SK-N-SH (cell line): Measurements from ENCODE around the gene MAPKAP1. TPM values are rescaled to one million over a fixed set of nuclear protein-coding genes. Genes with fewer than 3 reads are reported as not detected.
"Not testable (repeated sequence)": the region's sequence is repeated elsewhere in the genome, so short reads cannot be mapped to it uniquely, and the experiment has no call there.

ENCODE experiments used
- CTCF ChIA-PET: fragments of 300-600, 350-600 bp; formaldehyde crosslinking; extraction: SDS; loops from one replicate; lab custom pipeline; 2021; lab: Yijun Ruan, JAX
- POLR2A ChIA-PET: fragments of 350-600 bp; sonication (Branson Sonifier 250); formaldehyde crosslinking; extraction: SDS; loops from one replicate; lab custom pipeline; 2020; ENCODE audit warnings: antibody characterized with exemption, inconsistent platforms; lab: Yijun Ruan, JAX
- DNase-seq: peaks from one replicate; pipeline ENCODE4 v3.0.0; 2012
- H2AFZ ChIP-seq: fragments of 200-600 bp; sonication (generic); 2 replicates; pipeline ENCODE4 v1.8.1; 2016; ENCODE audit warnings: antibody characterized with exemption, mild to moderate bottlenecking, low read depth
- H3F3A ChIP-seq: fragments of 200-600 bp; sonication (generic); replicated peaks from 2 replicates; pipeline ENCODE3; 2016; ENCODE audit warnings: antibody characterized with exemption, mild to moderate bottlenecking; ENCODE audit not compliant: insufficient read depth
- H3K27ac ChIP-seq, 2 experiments: fragments of 200-500 bp in 1 of 2; fragments of 200-600 bp in 1 of 2; sonication (Bioruptor generic) in 1 of 2; sonication (generic), shearing (Covaris generic) in 1 of 2; 2 replicates each; pipeline versions ENCODE4 v1.5.1 to v1.6.1; 2014 to 2016; ENCODE audit warnings: low read depth in 2 of 2, inconsistent platforms in 1 of 2, low read length in 1 of 2, mild to moderate bottlenecking in 1 of 2, mixed read lengths in 1 of 2
- H3K27me3 ChIP-seq: fragments of 200-600 bp; sonication (generic), shearing (Covaris generic); 2 replicates; pipeline ENCODE4 v1.6.1; 2016; ENCODE audit warnings: mixed run types; ENCODE audit not compliant: insufficient read depth
- H3K36me3 ChIP-seq, 2 experiments: fragments of 200-500 bp in 1 of 2; fragments of 200-600 bp in 1 of 2; sonication (Bioruptor generic) in 1 of 2; sonication (generic) in 1 of 2; replicated peaks in 1 of 2; 2 replicates each; pipeline versions ENCODE3 to v1.5.1; 2014 to 2016; ENCODE audit warnings: low read length in 1 of 2, mild to moderate bottlenecking in 1 of 2; ENCODE audit not compliant: insufficient read depth in 2 of 2, control insufficient read depth in 1 of 2
- H3K4me1 ChIP-seq, 2 experiments: fragments of 200-500 bp in 1 of 2; fragments of 200-600 bp in 1 of 2; sonication (Bioruptor generic) in 1 of 2; sonication (generic), shearing (Covaris generic) in 1 of 2; 2 replicates each; pipeline versions ENCODE4 v1.5.1 to v1.6.1; 2014 to 2016; ENCODE audit warnings: low read depth in 1 of 2, low read length in 1 of 2, mixed run types in 1 of 2; ENCODE audit not compliant: insufficient read depth in 2 of 2, control insufficient read depth in 1 of 2
- H3K4me2 ChIP-seq: fragments of 200-600 bp; sonication (generic), shearing (Covaris generic); 2 replicates; pipeline ENCODE4 v1.6.1; 2017; ENCODE audit warnings: mixed run types
- H3K4me3 ChIP-seq, 2 experiments: fragments of 200-500 bp in 1 of 2; fragments of 200-600 bp in 1 of 2; sonication (Bioruptor generic) in 1 of 2; sonication (generic), shearing (Covaris generic) in 1 of 2; 2 replicates each; pipeline versions ENCODE4 v1.5.1 to v1.8.1; 2014 to 2016; ENCODE audit warnings: low read depth in 2 of 2, inconsistent platforms in 1 of 2, low read length in 1 of 2, mild to moderate bottlenecking in 1 of 2, mixed read lengths in 1 of 2, moderate library complexity in 1 of 2
- H3K79me2 ChIP-seq: fragments of 200-600 bp; sonication (generic); 2 replicates; pipeline ENCODE4 v1.8.1; 2017; ENCODE audit warnings: mild to moderate bottlenecking; ENCODE audit not compliant: insufficient read depth
- H3K9ac ChIP-seq: fragments of 200-600 bp; sonication (generic); 2 replicates; pipeline ENCODE4 v1.6.1; 2017; ENCODE audit warnings: mixed run types
- H3K9me2 ChIP-seq: fragments of 200-600 bp; sonication (generic); 2 replicates; pipeline ENCODE4 v1.6.1; 2017; ENCODE audit warnings: mixed run types
- H3K9me3 ChIP-seq: fragments of 200-600 bp; sonication (generic); 2 replicates; pipeline ENCODE4 v1.6.1; 2017; ENCODE audit warnings: mixed run types, mild to moderate bottlenecking, moderate library complexity
- H4K20me1 ChIP-seq: fragments of 200-600 bp; sonication (generic); 2 replicates; pipeline ENCODE4 v1.6.1; 2017; ENCODE audit warnings: mild to moderate bottlenecking, mixed run types; ENCODE audit not compliant: insufficient read depth
- CHD2 ChIP-seq: fragments of 150-350 bp; IDR thresholded peaks from 2 replicates; pipeline ENCODE4 v1.6.1; 2018; ENCODE audit warnings: low read length; ENCODE audit not compliant: partially characterized antibody
- EP300 ChIP-seq, 2 experiments: IDR thresholded peaks; 2 replicates each; pipeline versions ENCODE4 v1.4.0 to v1.6.1; 2012; ENCODE audit warnings: borderline replicate concordance in 1 of 2, low read depth in 1 of 2, low read length in 1 of 2
- FOSL2 ChIP-seq: IDR thresholded peaks from 2 replicates; pipeline ENCODE4 v1.4.0; 2012; ENCODE audit warnings: low read depth, mild to moderate bottlenecking, moderate library complexity, borderline replicate concordance
- FOXJ3 ChIP-seq: sonication (generic); formaldehyde crosslinking; IDR thresholded peaks from 2 replicates; pipeline ENCODE4 v1.5.1; 2020; ENCODE audit warnings: mild to moderate bottlenecking, missing genetic modification reagents
- GABPA ChIP-seq: IDR thresholded peaks from 2 replicates; pipeline ENCODE4 v1.4.0; 2012; ENCODE audit warnings: low read depth, mild to moderate bottlenecking
- NFIC ChIP-seq: IDR thresholded peaks from 2 replicates; pipeline ENCODE4 v1.4.0; 2012; ENCODE audit warnings: borderline replicate concordance
- POLR2AphosphoS5 ChIP-seq: IDR thresholded peaks from 2 replicates; pipeline ENCODE4 v1.6.1; 2012; ENCODE audit warnings: low read depth, low read length
- RCOR1 ChIP-seq: fragments of 150-350 bp; IDR thresholded peaks from 2 replicates; pipeline ENCODE4 v1.6.1; 2017; ENCODE audit warnings: antibody characterized with exemption, low read length
- USF1 ChIP-seq: IDR thresholded peaks from 2 replicates; pipeline ENCODE4 v1.4.0; 2012; ENCODE audit warnings: low read depth, borderline replicate concordance
- YY1 ChIP-seq: IDR thresholded peaks from 2 replicates; pipeline ENCODE4 v1.4.0; 2012; ENCODE audit warnings: low read depth, mild to moderate bottlenecking
- WGBS: methylation state at CpG from one replicate; pipeline ENCODE4 v1.1.6; 2017; ENCODE audit warnings: low lambda C conversion rate; 5-methylcytosine and 5-hydroxymethylcytosine counted together
- polyA plus RNA-seq, 3 experiments: library from polyadenylated mRNA; depleted of rRNA; stranded (reverse); fragments of >200 nt; gene quantifications; 2 replicates each; pipeline ENCODE4 v1.2.3, GENCODE V29; 2012
- TF ChIP-seq, protein P1 (sequence below): fragments of 150-350 bp; IDR thresholded peaks from 2 replicates; pipeline ENCODE4 v1.6.1; 2017; ENCODE audit warnings: antibody characterized with exemption, low read length, low read depth, borderline replicate concordance
- TF ChIP-seq, protein P2 (sequence below): IDR thresholded peaks from 2 replicates; pipeline ENCODE4; 2012
- TF ChIP-seq, protein P3 (sequence below): fragments of 150-350 bp; IDR thresholded peaks from 2 replicates; pipeline ENCODE4 v1.6.1; 2016; ENCODE audit warnings: mild to moderate bottlenecking, low read depth, low read length

MAPKAP1 gene
- polyA plus RNA-seq, 1 of the 3 experiments (the other 2 are of a cell fraction): 117 TPM

DNA sequence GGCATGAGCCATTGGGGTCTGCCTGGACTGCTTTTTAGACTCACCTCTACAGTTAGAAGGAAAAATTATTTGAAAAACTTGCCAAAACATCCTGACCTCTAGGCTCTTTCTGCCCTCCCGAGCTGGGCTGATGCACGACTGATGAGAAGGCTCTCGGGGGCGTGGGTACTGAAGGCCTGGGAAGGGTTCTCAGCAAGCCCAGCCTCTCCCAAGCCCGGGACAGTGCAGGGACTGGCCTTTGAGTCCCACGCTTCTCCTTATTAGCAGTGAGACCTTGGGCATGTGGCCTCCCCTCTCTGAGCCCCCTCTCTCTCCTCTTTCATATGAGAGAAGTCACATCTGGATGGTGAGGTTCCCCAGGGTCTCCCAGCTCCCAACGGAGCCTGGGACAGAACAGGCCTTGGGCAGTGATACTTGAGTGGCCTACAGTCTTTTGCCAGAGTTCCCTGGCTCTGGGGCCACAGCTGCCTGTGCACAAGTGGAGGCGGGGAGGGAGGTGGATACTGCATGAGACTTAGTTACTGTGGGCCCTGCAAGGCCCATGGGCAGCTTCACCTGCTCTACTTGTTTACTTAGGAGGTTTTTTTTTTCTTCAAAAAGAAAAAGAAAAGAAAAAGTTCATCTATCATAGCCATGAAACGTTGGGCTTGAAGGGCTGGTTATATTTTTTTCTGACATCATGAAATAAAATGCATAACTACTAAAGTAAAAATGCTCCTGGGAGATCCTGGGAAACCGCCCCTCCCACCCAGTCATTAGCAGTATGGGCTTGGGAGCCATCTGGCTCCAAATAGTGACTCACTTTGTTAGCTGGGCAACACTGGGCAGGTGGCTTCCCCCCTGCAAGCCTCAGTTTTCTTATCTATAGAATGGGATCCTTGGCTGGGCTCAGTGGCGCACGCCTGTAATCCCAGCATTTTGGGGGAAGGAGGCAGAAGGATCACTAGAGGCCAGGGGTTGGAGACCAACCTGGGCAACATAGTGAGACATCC is 306.0 kb downstream of the MAPKAP1 start:
- no peaks in the 10 kb centered on the region for H3K27me3 ChIP-seq
- H3F3A ChIP-seq: no peaks in the 10 kb centered on the region
- WGBS: 84% methylated on average over 12 of the region's 12 CpGs
- no peaks in the 10 kb centered on the region for H3K9me2 ChIP-seq
- no peak for DNase-seq
- ChIA-PET CTCF (interaction anchor here (0.6 to 1.4 kb wide), 3 partner anchors 16 to 661 kb away, joined by 3 read pairs; no protein-coding TSS in a partner anchor), POLR2A (no interaction called here)
- H3K4me1 ChIP-seq: peaks cover 0 to 3% of the 10 kb centered on the region in 2 experiments; a peak in 1 of 4 replicates
- no peaks in the 10 kb centered on the region for H3K9me3 ChIP-seq
- no peak overlapping the region for H3K4me2 ChIP-seq
- no peak overlapping the region for H3K9ac ChIP-seq
- H4K20me1 ChIP-seq: no peaks in the 10 kb centered on the region
- H3K36me3 ChIP-seq: no peaks in the 10 kb centered on the region
- no peak overlapping the region for H2AFZ ChIP-seq
- H3K79me2 ChIP-seq: no peaks in the 10 kb centered on the region
- H3K27ac ChIP-seq: no peak overlapping the region
- TF ChIP-seq GABPA: no peak
- H3K4me3 ChIP-seq: no peak overlapping the region

GRCh38 chr9:125400232-125400631 is 306.8 kb downstream of the MAPKAP1 start:
- H3K79me2 ChIP-seq, H3K27ac ChIP-seq, H3K27me3 ChIP-seq, H3K36me3 ChIP-seq, H3K9ac ChIP-seq, POLR2A ChIA-PET, DNase-seq, H3K4me3 ChIP-seq, H3K4me1 ChIP-seq, H3K9me2 ChIP-seq, H3K9me3 ChIP-seq, H2AFZ ChIP-seq, H3K4me2 ChIP-seq, H4K20me1 ChIP-seq, H3F3A ChIP-seq: not testable (repeated sequence)
- CTCF ChIA-PET: interaction anchor here (1.1 kb wide), 1 partner anchor 17 kb away, joined by 3 read pairs; no protein-coding TSS in a partner anchor
- WGBS: 88% methylated on average over 8 of the region's 8 CpGs

DNA sequence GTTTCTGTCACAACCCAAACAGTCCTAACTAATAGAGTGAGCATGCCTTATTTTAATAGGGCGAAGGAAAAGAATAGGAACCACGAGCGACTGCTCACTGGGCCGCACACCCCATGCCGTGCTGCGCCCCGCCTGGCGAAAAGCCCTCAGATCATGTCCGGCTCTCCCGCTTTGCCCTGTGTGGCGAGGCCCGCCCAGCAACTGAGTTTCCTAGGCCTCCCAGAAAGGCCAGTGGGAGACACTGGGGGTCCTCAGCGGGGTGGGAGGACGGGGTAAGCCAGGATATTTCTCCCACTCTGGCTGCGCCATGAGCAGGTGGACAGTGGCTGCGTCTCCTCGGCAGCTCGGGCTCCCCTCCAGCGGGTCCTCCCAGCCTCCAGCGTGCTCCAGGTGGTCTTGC is 307.3 kb downstream of the MAPKAP1 start:
- 97% methylated on average over 15 of the region's 20 CpGs for WGBS
- POLR2A ChIA-PET: no interaction called here
- no peaks in the 10 kb centered on the region for H3K9me2 ChIP-seq

More for the DNA sequence above, 307.3 kb downstream of the MAPKAP1 start:
- H3K4me1 ChIP-seq: peaks cover 0 to 3% of the 10 kb centered on the region in 2 experiments; a peak in 1 of 4 replicates
- CTCF ChIA-PET: interaction anchor here (1.0 to 1.3 kb wide), 3 partner anchors 9 to 1100 kb away, joined by 3 to 11 read pairs (median 3); no protein-coding TSS in a partner anchor
- no peaks in the 10 kb centered on the region for H3K27me3 ChIP-seq
- DNase-seq: no peak
- H3K9me3 ChIP-seq: no peaks in the 10 kb centered on the region
- H4K20me1 ChIP-seq: no peaks in the 10 kb centered on the region
- no peak overlapping the region for H2AFZ ChIP-seq
- no peak overlapping the region for H3K9ac ChIP-seq
- H3K36me3 ChIP-seq: no peaks in the 10 kb centered on the region
- no peaks in the 10 kb centered on the region for H3F3A ChIP-seq
- no peak overlapping the region for H3K27ac ChIP-seq
- no peak overlapping the region for H3K4me3 ChIP-seq
- no peaks in the 10 kb centered on the region for H3K79me2 ChIP-seq
- TF ChIP-seq, protein P1, sequence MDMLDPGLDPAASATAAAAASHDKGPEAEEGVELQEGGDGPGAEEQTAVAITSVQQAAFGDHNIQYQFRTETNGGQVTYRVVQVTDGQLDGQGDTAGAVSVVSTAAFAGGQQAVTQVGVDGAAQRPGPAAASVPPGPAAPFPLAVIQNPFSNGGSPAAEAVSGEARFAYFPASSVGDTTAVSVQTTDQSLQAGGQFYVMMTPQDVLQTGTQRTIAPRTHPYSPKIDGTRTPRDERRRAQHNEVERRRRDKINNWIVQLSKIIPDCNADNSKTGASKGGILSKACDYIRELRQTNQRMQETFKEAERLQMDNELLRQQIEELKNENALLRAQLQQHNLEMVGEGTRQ: no peak
- TF ChIP-seq CHD2 (no peak), USF1 (no peak), RCOR1 (no peak), POLR2AphosphoS5 (no peak), FOXJ3 (no peak), YY1 (no peak), NFIC (no peak), EP300 (IDR thresholded peaks at IDR 0.05; ENCODE audit: borderline replicate concordance in 1 of 2, low read depth in 1 of 2, low read length in 1 of 2) (no peak), FOSL2 (no peak)
- TF ChIP-seq, protein P2, sequence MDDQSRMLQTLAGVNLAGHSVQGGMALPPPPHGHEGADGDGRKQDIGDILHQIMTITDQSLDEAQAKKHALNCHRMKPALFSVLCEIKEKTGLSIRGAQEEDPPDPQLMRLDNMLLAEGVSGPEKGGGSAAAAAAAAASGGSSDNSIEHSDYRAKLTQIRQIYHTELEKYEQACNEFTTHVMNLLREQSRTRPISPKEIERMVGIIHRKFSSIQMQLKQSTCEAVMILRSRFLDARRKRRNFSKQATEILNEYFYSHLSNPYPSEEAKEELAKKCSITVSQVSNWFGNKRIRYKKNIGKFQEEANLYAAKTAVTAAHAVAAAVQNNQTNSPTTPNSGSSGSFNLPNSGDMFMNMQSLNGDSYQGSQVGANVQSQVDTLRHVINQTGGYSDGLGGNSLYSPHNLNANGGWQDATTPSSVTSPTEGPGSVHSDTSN: no peak
- TF ChIP-seq, protein P3, sequence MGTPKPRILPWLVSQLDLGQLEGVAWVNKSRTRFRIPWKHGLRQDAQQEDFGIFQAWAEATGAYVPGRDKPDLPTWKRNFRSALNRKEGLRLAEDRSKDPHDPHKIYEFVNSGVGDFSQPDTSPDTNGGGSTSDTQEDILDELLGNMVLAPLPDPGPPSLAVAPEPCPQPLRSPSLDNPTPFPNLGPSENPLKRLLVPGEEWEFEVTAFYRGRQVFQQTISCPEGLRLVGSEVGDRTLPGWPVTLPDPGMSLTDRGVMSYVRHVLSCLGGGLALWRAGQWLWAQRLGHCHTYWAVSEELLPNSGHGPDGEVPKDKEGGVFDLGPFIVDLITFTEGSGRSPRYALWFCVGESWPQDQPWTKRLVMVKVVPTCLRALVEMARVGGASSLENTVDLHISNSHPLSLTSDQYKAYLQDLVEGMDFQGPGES: no peak
- H3K4me2 ChIP-seq: no peak overlapping the region
